ENCODE measurements around the gene KIAA0319L. TPM values are rescaled to one million over a fixed set of nuclear protein-coding genes. Genes with fewer than 3 reads are reported as not detected.
"Not testable (repeated sequence)": the region's sequence is repeated elsewhere in the genome, so short reads cannot be mapped to it uniquely, and the experiment has no call there.

The KIAA0319L gene
- total RNA-seq, 2 experiments from 2014 or later: 17.2 to 18.3 TPM

GRCh38 chr1:35589516-35590427, 32.6 kb upstream of the KIAA0319L start:
- Mint-ChIP-seq H3K27ac (no peak overlapping the region), H3K36me3 (peaks cover 2% of the 10 kb centered on the region), H3K9me3 (no peaks in the 10 kb centered on the region), H3K4me3 (no peak overlapping the region), H3K27me3 (no peaks in the 10 kb centered on the region), H3K4me1 (peaks cover 2% of the 10 kb centered on the region)
- DNase-seq: no peak

- Mint-ChIP-seq H3K4me1 (peaks cover 1% of the 10 kb centered on the region), H3K27ac (no peak overlapping the region), H3K36me3 (peaks cover 2% of the 10 kb centered on the region), H3K4me3 (no peak overlapping the region), H3K27me3 (no peaks in the 10 kb centered on the region), H3K9me3 (no peaks in the 10 kb centered on the region)
- DNase-seq: no peak
Observed at GRCh38 chr1:35588197-35588910, 31.2 kb upstream of the KIAA0319L start.

GRCh38 chr1:35587736-35588135, 30.5 kb upstream of the KIAA0319L start:
- DNase-seq: no peak
- no peaks in the 10 kb centered on the region for H3K9me3 Mint-ChIP-seq
- no peak overlapping the region for H3K27ac Mint-ChIP-seq

GRCh38 chr1:35586808-35587207, 29.6 kb upstream of the KIAA0319L start:
- H3K4me1 Mint-ChIP-seq: no peaks in the 10 kb centered on the region
- no peaks in the 10 kb centered on the region for H3K9me3 Mint-ChIP-seq
- no peak for DNase-seq
- H3K27ac Mint-ChIP-seq: no peak overlapping the region
- no peak overlapping the region for H3K4me3 Mint-ChIP-seq
- H3K36me3 Mint-ChIP-seq: peaks cover 2% of the 10 kb centered on the region
- no peaks in the 10 kb centered on the region for H3K27me3 Mint-ChIP-seq

More at GRCh38 chr1:35587736-35588135, 30.5 kb upstream of the KIAA0319L start:
- no peaks in the 10 kb centered on the region for H3K4me1 Mint-ChIP-seq
- peaks cover 2% of the 10 kb centered on the region for H3K36me3 Mint-ChIP-seq
- no peaks in the 10 kb centered on the region for H3K27me3 Mint-ChIP-seq
- no peak overlapping the region for H3K4me3 Mint-ChIP-seq

- H3K4me3 Mint-ChIP-seq, H3K27ac Mint-ChIP-seq, H3K36me3 Mint-ChIP-seq, DNase-seq, H3K4me1 Mint-ChIP-seq, H3K9me3 Mint-ChIP-seq, H3K27me3 Mint-ChIP-seq: not testable (repeated sequence)
Observed at GRCh38 chr1:35585805-35586204, 28.6 kb upstream of the KIAA0319L start.

GRCh38 chr1:35585281-35585680, 28.1 kb upstream of the KIAA0319L start:
- Mint-ChIP-seq H3K27me3 (no peaks in the 10 kb centered on the region), H3K36me3 (peaks cover 2% of the 10 kb centered on the region), H3K27ac (no peak overlapping the region), H3K4me3 (no peak overlapping the region), H3K9me3 (no peaks in the 10 kb centered on the region), H3K4me1 (no peaks in the 10 kb centered on the region)
- DNase-seq: no peak

- H3K36me3 Mint-ChIP-seq, H3K9me3 Mint-ChIP-seq, H3K27ac Mint-ChIP-seq, DNase-seq, H3K27me3 Mint-ChIP-seq, H3K4me3 Mint-ChIP-seq: not testable (repeated sequence)
- peaks cover 11% of the 10 kb centered on the region for H3K4me1 Mint-ChIP-seq
Observed at GRCh38 chr1:35581621-35582020, 24.4 kb upstream of the KIAA0319L start.

- H3K27me3 Mint-ChIP-seq: peaks cover 7% of the 10 kb centered on the region
- H3K4me1 Mint-ChIP-seq: peaks cover 17% of the 10 kb centered on the region
- H3K9me3 Mint-ChIP-seq: no peaks in the 10 kb centered on the region
- no peaks in the 10 kb centered on the region for H3K36me3 Mint-ChIP-seq
- no peak for DNase-seq
- no peak overlapping the region for H3K27ac Mint-ChIP-seq
- H3K4me3 Mint-ChIP-seq: no peak overlapping the region
Observed at GRCh38 chr1:35580949-35581388, 23.8 kb upstream of the KIAA0319L start.

GRCh38 chr1:35577071-35577998, 20.1 kb upstream of the KIAA0319L start:
- H3K27me3 Mint-ChIP-seq: peaks cover 16% of the 10 kb centered on the region
- peak; percentile 71 for DNase-seq
- peaks cover 17% of the 10 kb centered on the region for H3K4me1 Mint-ChIP-seq
- peak overlapping the region; percentile 79 for H3K4me3 Mint-ChIP-seq
- no peaks in the 10 kb centered on the region for H3K36me3 Mint-ChIP-seq
- H3K9me3 Mint-ChIP-seq: no peaks in the 10 kb centered on the region
- peak overlapping the region; percentile 79 for H3K27ac Mint-ChIP-seq

- DNase-seq, H3K27ac Mint-ChIP-seq, H3K9me3 Mint-ChIP-seq, H3K36me3 Mint-ChIP-seq: not testable (repeated sequence)
- Mint-ChIP-seq H3K27me3 (peaks cover 16% of the 10 kb centered on the region), H3K4me3 (peak overlapping the region; percentile 63), H3K4me1 (peaks cover 17% of the 10 kb centered on the region)
Observed at GRCh38 chr1:35576766-35577070, 19.5 kb upstream of the KIAA0319L start.

- Mint-ChIP-seq H3K4me1 (peaks cover 17% of the 10 kb centered on the region), H3K27ac (no peak overlapping the region), H3K9me3 (no peaks in the 10 kb centered on the region)
Observed at GRCh38 chr1:35576061-35576765, 19.0 kb upstream of the KIAA0319L start.

GRCh38 chr1:35575416-35575958, 18.3 kb upstream of the KIAA0319L start:
- H3K27ac Mint-ChIP-seq: no peak overlapping the region
- H3K27me3 Mint-ChIP-seq: peaks cover 16% of the 10 kb centered on the region
- no peaks in the 10 kb centered on the region for H3K9me3 Mint-ChIP-seq
- peaks cover 17% of the 10 kb centered on the region for H3K4me1 Mint-ChIP-seq
- no peak for DNase-seq
- H3K36me3 Mint-ChIP-seq: no peaks in the 10 kb centered on the region
- no peak overlapping the region for H3K4me3 Mint-ChIP-seq

More at GRCh38 chr1:35576061-35576765, 19.0 kb upstream of the KIAA0319L start:
- peak overlapping the region; percentile 63 for H3K4me3 Mint-ChIP-seq
- DNase-seq: no peak
- no peaks in the 10 kb centered on the region for H3K36me3 Mint-ChIP-seq
- H3K27me3 Mint-ChIP-seq: peaks cover 16% of the 10 kb centered on the region

- H3K27me3 Mint-ChIP-seq: peaks cover 16% of the 10 kb centered on the region
- H3K4me1 Mint-ChIP-seq: peaks cover 17% of the 10 kb centered on the region
- no peaks in the 10 kb centered on the region for H3K36me3 Mint-ChIP-seq
- H3K27ac Mint-ChIP-seq: no peak overlapping the region
- DNase-seq: no peak
- no peak overlapping the region for H3K4me3 Mint-ChIP-seq
- H3K9me3 Mint-ChIP-seq: no peaks in the 10 kb centered on the region
Observed at GRCh38 chr1:35574655-35575415, 17.6 kb upstream of the KIAA0319L start.

All from activated naive CD8-positive, alpha-beta T cell treated with anti-CD3 and anti-CD28 coated beads for 36 hours (primary cell).